WTC11 (cell line): Measurements from ENCODE around the gene RGS14.

Experiments used
- CTCF ChIP-seq: fragments of 200-600 bp; IDR thresholded peaks from 2 replicates; pipeline ENCODE4 v1.8.0; 2022; ENCODE audit warnings: antibody characterized with exemption
- ERG ChIP-seq: fragments of 250-450 bp; sonication (Bioruptor Pico); IDR thresholded peaks from 2 replicates; pipeline ENCODE4 v1.8.0; 2021; ENCODE audit warnings: mild to moderate bottlenecking
- ESRRA ChIP-seq: sonication (generic); formaldehyde crosslinking; IDR thresholded peaks from 2 replicates; pipeline ENCODE4 v1.8.1; 2022; ENCODE audit warnings: mild to moderate bottlenecking, missing genetic modification reagents, borderline replicate concordance

DNA sequence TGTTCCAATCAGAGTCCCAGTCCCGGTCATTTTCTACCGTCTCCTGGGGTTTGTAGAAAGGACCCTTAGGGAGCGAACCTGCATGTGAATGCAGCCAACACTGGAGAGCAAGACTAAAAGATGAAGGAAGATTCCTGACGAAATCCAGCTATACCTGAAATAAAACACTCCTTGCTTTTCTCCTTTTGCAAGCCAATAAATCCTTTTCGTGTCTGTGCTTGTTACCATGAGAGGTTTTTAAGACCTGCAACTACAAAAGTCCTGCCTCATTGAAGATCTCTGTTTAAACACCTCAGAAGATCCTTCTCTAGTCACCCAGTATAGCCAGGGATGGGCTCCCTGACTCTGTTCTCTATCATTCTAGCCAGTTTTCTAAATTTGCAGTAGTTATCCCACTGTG, 16.5 kb downstream of the RGS14 start:
- TF ChIP-seq ERG = no peak
- TF ChIP-seq ESRRA (CRISPR knock-in tag) = no peak
- no peak for TF ChIP-seq CTCF
